Measurements from ENCODE around the gene PRKAG1. TPM values are rescaled to one million over a fixed set of nuclear protein-coding genes. Genes with fewer than 3 reads are reported as not detected.

Gene PRKAG1
- total and polyA plus RNA-seq, 4 donors = 43.2 to 75.2 (median 69.9) TPM

DNA sequence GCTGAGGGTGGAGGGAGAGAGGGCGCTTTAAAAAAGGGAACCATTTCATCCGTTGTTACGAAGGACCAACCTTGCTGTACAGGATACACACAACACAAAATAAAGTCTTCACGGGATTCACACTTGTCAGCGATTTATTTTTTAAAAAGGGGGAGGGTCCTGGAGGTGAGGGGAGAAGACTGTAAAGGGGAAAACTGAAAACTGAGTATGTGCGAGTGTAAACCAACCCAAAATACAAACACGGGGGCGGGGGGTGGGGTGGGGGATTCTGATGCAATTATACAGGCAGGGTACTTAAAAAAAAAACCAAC, 499 bp upstream of the PRKAG1 start:
- WGBS (ENCODE audit: insufficient coverage) = no CpG with 5 or more reads among the region's 8 CpGs
- peak overlapping the region; percentile 97 for H3K27ac ChIP-seq (ENCODE audit: low read depth, low read length)
- no peaks in the 10 kb centered on the region for H3K9me3 ChIP-seq (ENCODE audit: control insufficient read depth, insufficient read depth, low read length)
- no peak for DNase-seq (ENCODE audit: low read depth in 4 of 6, low spot score in 6 of 6)
- peaks cover 12% of the 10 kb centered on the region for H3K4me1 ChIP-seq (ENCODE audit: control insufficient read depth, insufficient read depth, low read length)
- no peaks in the 10 kb centered on the region for H3K27me3 ChIP-seq (ENCODE audit: control insufficient read depth, insufficient read depth, low read length)
- H3K36me3 ChIP-seq (ENCODE audit: control insufficient read depth, insufficient read depth, low read length) = peaks cover 34% of the 10 kb centered on the region
- H3K4me3 ChIP-seq (ENCODE audit: low read depth, low read length) = peak overlapping the region; percentile 75

DNA sequence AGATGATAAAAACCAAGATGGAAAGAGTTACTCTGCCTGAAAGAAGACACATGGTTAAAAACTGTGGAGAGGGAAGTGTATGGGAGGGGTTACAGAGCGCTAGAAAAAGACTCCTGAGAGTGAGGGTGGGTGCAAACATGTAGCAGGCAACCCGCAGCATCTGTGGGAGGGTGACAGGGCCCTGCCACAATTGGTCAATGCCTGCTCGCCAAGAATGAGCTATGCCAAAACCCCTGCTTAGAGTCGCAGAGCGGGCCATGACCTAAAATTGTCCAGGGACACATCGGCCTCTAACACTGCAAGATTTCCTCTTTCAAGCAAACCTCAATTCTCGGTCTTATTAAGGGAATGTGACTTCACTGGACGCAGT, 700 bp downstream of the PRKAG1 start:
- H3K9me3 ChIP-seq (ENCODE audit: control insufficient read depth, insufficient read depth, low read length) = no peaks in the 10 kb centered on the region
- peak overlapping the region; percentile 75 for H3K4me3 ChIP-seq (ENCODE audit: low read depth, low read length)
- peak overlapping the region; percentile 97 for H3K27ac ChIP-seq (ENCODE audit: low read depth, low read length)
- DNase-seq (ENCODE audit: low read depth in 4 of 6, low spot score in 6 of 6) = peak in 1 of 6 donors; percentile 65
- peaks cover 25% of the 10 kb centered on the region for H3K36me3 ChIP-seq (ENCODE audit: control insufficient read depth, insufficient read depth, low read length)
- H3K27me3 ChIP-seq (ENCODE audit: control insufficient read depth, insufficient read depth, low read length) = no peaks in the 10 kb centered on the region
- 0% methylated on average over 8 of the region's 8 CpGs for WGBS (ENCODE audit: insufficient coverage)
- H3K4me1 ChIP-seq (ENCODE audit: control insufficient read depth, insufficient read depth, low read length) = peaks cover 12% of the 10 kb centered on the region

DNA sequence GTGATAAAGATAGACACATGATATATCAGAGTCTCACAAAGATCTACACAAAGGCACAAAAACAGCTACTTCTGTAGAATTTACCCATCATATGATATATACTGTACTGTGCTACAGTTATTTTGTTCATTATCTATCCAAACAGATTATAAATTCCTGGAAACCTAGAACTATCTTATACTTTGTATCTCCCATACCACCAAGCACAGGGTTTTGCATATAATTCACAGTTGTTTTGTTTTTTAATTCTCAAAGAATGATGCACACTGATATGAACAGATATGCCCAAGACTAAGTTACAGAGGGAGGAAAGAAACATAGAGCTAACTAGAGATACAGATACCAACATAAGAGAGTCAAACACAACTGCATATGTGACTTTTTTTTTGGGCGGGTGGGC, 3.4 kb downstream of the PRKAG1 start:
- Histone ChIP-seq H3K4me1 (ENCODE audit: control insufficient read depth, insufficient read depth, low read length) (peaks cover 12% of the 10 kb centered on the region), H3K36me3 (ENCODE audit: control insufficient read depth, insufficient read depth, low read length) (peaks cover 17% of the 10 kb centered on the region), H3K4me3 (ENCODE audit: low read depth, low read length) (no peak overlapping the region), H3K27ac (ENCODE audit: low read depth, low read length) (no peak overlapping the region), H3K9me3 (ENCODE audit: control insufficient read depth, insufficient read depth, low read length) (no peaks in the 10 kb centered on the region), H3K27me3 (ENCODE audit: control insufficient read depth, insufficient read depth, low read length) (no peaks in the 10 kb centered on the region)
- no CpG with 5 or more reads among the region's 1 CpG for WGBS (ENCODE audit: insufficient coverage)
- DNase-seq (ENCODE audit: low read depth in 4 of 6, low spot score in 6 of 6) = no peak

DNA sequence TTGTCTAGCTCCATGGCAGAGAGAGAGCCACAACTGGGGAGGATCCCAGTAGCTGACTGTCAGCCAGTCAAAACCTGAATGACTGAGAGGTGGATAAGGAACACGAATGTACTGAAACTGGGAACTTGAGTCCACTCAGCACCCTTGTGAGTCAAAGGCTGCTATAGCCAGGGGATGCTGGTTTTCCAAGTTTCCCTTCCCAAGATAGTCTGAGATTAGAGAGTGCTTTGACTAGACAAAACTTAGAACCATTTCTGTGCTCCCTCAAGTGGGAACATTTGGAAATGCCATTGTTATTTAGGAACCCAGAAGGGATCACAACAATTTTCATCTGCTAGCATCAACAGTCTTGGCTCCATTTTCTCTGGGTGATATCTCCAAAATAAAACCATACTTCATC, 4.0 kb downstream of the PRKAG1 start:
- Histone ChIP-seq H3K27ac (ENCODE audit: low read depth, low read length) (no peak overlapping the region), H3K4me1 (ENCODE audit: control insufficient read depth, insufficient read depth, low read length) (peaks cover 12% of the 10 kb centered on the region), H3K36me3 (ENCODE audit: control insufficient read depth, insufficient read depth, low read length) (peaks cover 19% of the 10 kb centered on the region), H3K27me3 (ENCODE audit: control insufficient read depth, insufficient read depth, low read length) (no peaks in the 10 kb centered on the region), H3K4me3 (ENCODE audit: low read depth, low read length) (no peak overlapping the region), H3K9me3 (ENCODE audit: control insufficient read depth, insufficient read depth, low read length) (no peaks in the 10 kb centered on the region)
- 83% methylated on average over 1 of the region's 1 CpG for WGBS (ENCODE audit: insufficient coverage)
- DNase-seq (ENCODE audit: low read depth in 4 of 6, low spot score in 6 of 6) = peak in 1 of 6 donors; percentile 26

DNA sequence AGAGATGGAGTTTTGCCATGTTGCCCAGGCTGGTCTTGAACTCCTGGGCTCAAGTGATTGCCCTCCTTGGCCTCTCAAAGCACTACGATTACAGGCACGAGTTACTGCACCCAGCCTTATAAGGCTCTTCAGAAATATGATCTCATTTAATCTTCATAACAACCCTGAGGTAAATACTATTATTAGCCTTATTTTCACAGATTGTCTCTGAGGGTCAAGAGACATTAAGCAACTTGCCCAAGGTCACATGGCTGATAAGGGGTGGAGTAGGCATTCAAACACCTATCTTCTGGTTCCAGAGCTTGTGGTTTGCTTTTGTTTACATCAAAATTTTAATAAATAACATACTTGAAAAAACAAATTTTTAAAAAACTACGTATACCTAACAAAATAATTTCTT, 5.1 kb downstream of the PRKAG1 start:
- no peaks in the 10 kb centered on the region for H3K27me3 ChIP-seq (ENCODE audit: control insufficient read depth, insufficient read depth, low read length)
- 100% methylated on average over 1 of the region's 3 CpGs for WGBS (ENCODE audit: insufficient coverage)
- no peak for DNase-seq (ENCODE audit: low read depth in 4 of 6, low spot score in 6 of 6)
- H3K27ac ChIP-seq (ENCODE audit: low read depth, low read length) = no peak overlapping the region
- H3K9me3 ChIP-seq (ENCODE audit: control insufficient read depth, insufficient read depth, low read length) = no peaks in the 10 kb centered on the region
- H3K36me3 ChIP-seq (ENCODE audit: control insufficient read depth, insufficient read depth, low read length) = peaks cover 21% of the 10 kb centered on the region
- peaks cover 8% of the 10 kb centered on the region for H3K4me1 ChIP-seq (ENCODE audit: control insufficient read depth, insufficient read depth, low read length)
- no peak overlapping the region for H3K4me3 ChIP-seq (ENCODE audit: low read depth, low read length)

DNA sequence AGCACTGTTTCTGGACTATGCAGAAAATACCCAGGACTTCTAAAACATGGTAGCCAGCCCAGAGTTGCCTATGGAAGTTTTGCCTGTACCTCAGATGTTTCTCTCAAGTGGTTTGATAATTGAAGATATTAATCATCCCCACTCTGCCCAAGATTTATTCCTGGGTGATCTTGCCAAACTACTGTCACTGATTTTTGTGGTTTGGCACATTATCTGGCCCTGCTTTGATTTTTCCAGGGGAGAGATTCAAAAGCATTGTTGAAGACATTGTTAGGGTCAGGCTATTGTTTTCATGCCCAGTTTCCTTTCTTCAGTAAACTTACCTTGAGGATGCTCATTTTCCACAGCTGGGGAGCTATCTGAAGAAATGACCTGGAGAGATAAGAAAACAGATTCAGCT, 5.8 kb downstream of the PRKAG1 start:
- DNase-seq (ENCODE audit: low read depth in 4 of 6, low spot score in 6 of 6) = no peak
- peaks cover 4% of the 10 kb centered on the region for H3K4me1 ChIP-seq (ENCODE audit: control insufficient read depth, insufficient read depth, low read length)
- H3K9me3 ChIP-seq (ENCODE audit: control insufficient read depth, insufficient read depth, low read length) = no peaks in the 10 kb centered on the region
- no peak overlapping the region for H3K27ac ChIP-seq (ENCODE audit: low read depth, low read length)
- H3K4me3 ChIP-seq (ENCODE audit: low read depth, low read length) = no peak overlapping the region
- peaks cover 21% of the 10 kb centered on the region for H3K36me3 ChIP-seq (ENCODE audit: control insufficient read depth, insufficient read depth, low read length)
- no peaks in the 10 kb centered on the region for H3K27me3 ChIP-seq (ENCODE audit: control insufficient read depth, insufficient read depth, low read length)

DNA sequence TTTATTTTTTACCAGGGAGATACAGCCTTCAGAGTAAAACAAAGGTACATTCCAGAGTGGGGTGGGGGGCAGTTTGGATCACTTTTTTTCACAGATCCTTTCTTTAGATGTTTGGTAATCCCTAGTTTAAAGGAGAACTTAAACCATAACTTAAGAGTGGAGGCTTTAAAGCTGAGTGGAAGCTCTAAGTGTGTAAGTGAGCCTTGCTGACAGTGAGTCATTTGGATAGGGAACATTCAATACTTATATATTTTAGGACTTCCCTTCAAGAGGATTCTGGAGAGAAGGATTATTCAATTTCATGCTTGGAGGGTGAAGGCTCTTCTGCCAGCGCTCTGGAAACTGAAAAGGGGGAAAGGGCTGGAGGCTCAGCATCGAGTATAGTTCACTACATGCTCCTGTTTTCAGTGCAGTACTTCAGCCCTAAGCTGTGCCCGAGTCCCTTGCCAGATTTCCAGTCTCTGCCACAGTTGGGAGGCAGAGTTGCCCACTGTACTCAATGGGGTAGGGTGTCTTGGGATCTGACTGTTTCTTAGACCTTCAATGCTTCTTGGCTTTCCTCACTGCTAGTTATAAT, 8.4 kb downstream of the PRKAG1 start:
- no peak overlapping the region for H3K4me3 ChIP-seq (ENCODE audit: low read depth, low read length)
- H3K9me3 ChIP-seq (ENCODE audit: control insufficient read depth, insufficient read depth, low read length) = no peaks in the 10 kb centered on the region
- no peaks in the 10 kb centered on the region for H3K4me1 ChIP-seq (ENCODE audit: control insufficient read depth, insufficient read depth, low read length)
- WGBS (ENCODE audit: insufficient coverage) = 100% methylated on average over 2 of the region's 3 CpGs
- H3K27ac ChIP-seq (ENCODE audit: low read depth, low read length) = no peak overlapping the region
- peaks cover 21% of the 10 kb centered on the region for H3K36me3 ChIP-seq (ENCODE audit: control insufficient read depth, insufficient read depth, low read length)
- no peaks in the 10 kb centered on the region for H3K27me3 ChIP-seq (ENCODE audit: control insufficient read depth, insufficient read depth, low read length)
- DNase-seq (ENCODE audit: low read depth in 4 of 6, low spot score in 6 of 6) = no peak

DNA sequence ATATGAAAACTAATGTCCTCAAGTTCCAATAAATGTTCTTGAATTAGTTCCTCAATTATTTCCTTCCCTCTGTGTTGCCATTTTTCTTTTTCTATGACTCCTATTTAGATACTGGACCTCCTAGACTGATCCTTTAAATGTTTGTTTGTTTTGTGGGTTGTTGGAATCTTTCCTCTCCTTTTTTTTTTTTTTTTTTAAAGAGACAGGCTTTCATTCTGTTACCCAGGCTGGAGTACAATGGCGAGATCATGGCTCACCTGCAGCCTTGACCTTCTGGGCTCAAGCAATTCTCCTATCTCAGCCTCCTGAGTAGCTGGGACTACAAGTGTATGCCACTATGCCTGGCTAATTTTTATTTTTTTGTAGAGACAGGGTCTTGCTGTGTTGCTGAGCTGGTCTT, 9.6 kb downstream of the PRKAG1 start:
- DNase-seq (ENCODE audit: low read depth in 4 of 6, low spot score in 6 of 6) = no peak
- Histone ChIP-seq H3K36me3 (ENCODE audit: control insufficient read depth, insufficient read depth, low read length) (peaks cover 34% of the 10 kb centered on the region), H3K27me3 (ENCODE audit: control insufficient read depth, insufficient read depth, low read length) (no peaks in the 10 kb centered on the region), H3K4me3 (ENCODE audit: low read depth, low read length) (no peak overlapping the region), H3K27ac (ENCODE audit: low read depth, low read length) (no peak overlapping the region), H3K4me1 (ENCODE audit: control insufficient read depth, insufficient read depth, low read length) (no peaks in the 10 kb centered on the region), H3K9me3 (ENCODE audit: control insufficient read depth, insufficient read depth, low read length) (no peaks in the 10 kb centered on the region)
- WGBS (ENCODE audit: insufficient coverage) = no CpG with 5 or more reads among the region's 1 CpG

DNA sequence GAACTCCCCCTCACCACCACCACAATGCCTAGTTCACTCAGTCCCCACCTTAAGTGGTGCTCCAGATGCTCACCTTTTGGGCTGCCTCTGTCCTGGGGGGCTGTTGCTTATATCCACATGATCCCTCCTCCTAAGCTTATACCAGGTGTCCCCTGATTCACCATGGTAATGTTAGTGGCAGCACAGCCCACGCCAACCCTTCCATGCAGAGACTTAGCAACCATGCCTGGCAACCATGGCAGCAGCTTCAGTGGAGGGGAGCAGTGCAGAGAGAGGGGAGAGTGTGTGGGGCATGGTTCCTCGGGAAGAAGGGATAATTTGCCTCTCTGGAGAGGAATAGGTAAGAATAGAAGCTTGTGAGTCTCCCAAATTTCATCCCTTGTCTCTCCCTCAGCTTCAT, 18.2 kb downstream of the PRKAG1 start:
- H3K27me3 ChIP-seq (ENCODE audit: control insufficient read depth, insufficient read depth, low read length) = peaks cover 46% of the 10 kb centered on the region

DNA sequence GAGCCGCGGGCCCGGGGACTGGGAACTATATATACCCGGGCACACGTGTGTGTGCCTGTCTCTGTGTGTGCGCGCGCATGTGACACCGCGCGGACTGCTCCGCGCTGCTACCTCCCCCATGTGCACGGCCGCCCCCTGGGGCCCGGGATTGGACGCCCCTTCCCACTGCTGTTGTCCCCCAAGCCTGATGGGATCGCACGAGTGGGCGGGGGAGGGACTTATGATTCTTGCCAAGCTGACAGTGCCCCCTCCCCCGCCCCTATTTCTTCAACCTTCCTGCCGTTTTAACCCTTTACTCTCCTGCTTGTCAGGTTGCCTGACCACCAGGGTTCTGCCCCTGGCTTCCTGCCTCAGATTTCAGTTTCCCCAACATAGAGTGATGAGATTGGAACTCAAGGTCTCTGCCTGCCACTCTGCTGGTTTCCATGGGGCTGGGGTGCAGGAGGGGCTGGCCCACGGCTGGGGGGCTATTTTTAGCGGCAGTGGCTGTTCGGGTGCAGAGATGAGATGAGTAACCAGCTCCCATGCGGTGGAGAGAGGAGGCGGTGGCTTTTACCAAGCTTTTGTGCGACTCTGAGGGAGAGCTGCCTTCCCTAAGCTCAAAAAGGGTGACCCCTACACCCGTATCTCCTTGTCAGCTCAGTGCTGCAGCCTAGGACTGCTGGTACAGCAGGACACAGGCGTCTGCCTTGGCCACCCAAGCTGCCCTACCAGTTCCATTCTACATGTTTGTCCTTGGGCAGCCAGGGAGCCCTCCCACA, 19.0 kb downstream of the PRKAG1 start, which contains the start of gene DDN:
Gene DDN (minus strand): TSS at position 5 of the 761 bp plus-strand sequence. CDS start 88 bp downstream, outside the sequence.
- H3K4me3 ChIP-seq (ENCODE audit: low read depth, low read length) = peak within 1 kb of the TSS; percentile 3
- peaks cover 45% of the 10 kb centered on the region for H3K4me1 ChIP-seq (ENCODE audit: control insufficient read depth, insufficient read depth, low read length)
- peak in 2 of 6 donors; percentile 54 to 65 for DNase-seq (ENCODE audit: low read depth in 4 of 6, low spot score in 6 of 6)
- H3K9me3 ChIP-seq (ENCODE audit: control insufficient read depth, insufficient read depth, low read length) = no peaks in the 10 kb centered on the region
- peaks cover 54% of the 10 kb centered on the region for H3K27me3 ChIP-seq (ENCODE audit: control insufficient read depth, insufficient read depth, low read length)
- H3K27ac ChIP-seq (ENCODE audit: low read depth, low read length) = peak within 1 kb of the TSS; percentile 10
- peaks cover 31% of the 10 kb centered on the region for H3K36me3 ChIP-seq (ENCODE audit: control insufficient read depth, insufficient read depth, low read length)
- WGBS (ENCODE audit: insufficient coverage) = 4% methylated on average over 18 of the region's 30 CpGs

More for the DNA sequence above, 18.2 kb downstream of the PRKAG1 start:
- no CpG with 5 or more reads among the region's 2 CpGs for WGBS (ENCODE audit: insufficient coverage)
- no peaks in the 10 kb centered on the region for H3K9me3 ChIP-seq (ENCODE audit: control insufficient read depth, insufficient read depth, low read length)
- peak overlapping the region; percentile 10 for H3K27ac ChIP-seq (ENCODE audit: low read depth, low read length)
- DNase-seq (ENCODE audit: low read depth in 4 of 6, low spot score in 6 of 6) = peak in 2 of 6 donors; percentile 39 to 64
- H3K4me1 ChIP-seq (ENCODE audit: control insufficient read depth, insufficient read depth, low read length) = peaks cover 39% of the 10 kb centered on the region
- H3K36me3 ChIP-seq (ENCODE audit: control insufficient read depth, insufficient read depth, low read length) = peaks cover 38% of the 10 kb centered on the region
- H3K4me3 ChIP-seq (ENCODE audit: low read depth, low read length) = no peak overlapping the region
